ENCODE data around the gene OR5M11.

OR5M11 gene

GRCh38 chr11:56545531-56545930, 2.5 kb upstream of the OR5M11 start:
- H3K27ac ChIP-seq (ENCODE audit: low read depth, low read length, poor library complexity, severe bottlenecking), result no peak overlapping the region
- no peaks in the 10 kb centered on the region for H3K4me1 ChIP-seq (ENCODE audit: insufficient read depth, low read length, severe bottlenecking)
- H3K27me3 ChIP-seq (ENCODE audit: insufficient read depth, low read length), result no peaks in the 10 kb centered on the region
- no peak overlapping the region for H2AFZ ChIP-seq (ENCODE audit: low read length)
- no peaks in the 10 kb centered on the region for H3K79me2 ChIP-seq (ENCODE audit: insufficient read depth, low read length)
- H3F3A ChIP-seq (ENCODE audit: insufficient read depth, low read length), result no peaks in the 10 kb centered on the region
- no peak overlapping the region for H3K4me3 ChIP-seq (ENCODE audit: low read depth, low read length, poor library complexity, severe bottlenecking)
- no peak for TF ChIP-seq EZH2 (IDR thresholded peaks at IDR 0.05; ENCODE audit: borderline replicate concordance, low read length)
- TF ChIP-seq, protein P1, sequence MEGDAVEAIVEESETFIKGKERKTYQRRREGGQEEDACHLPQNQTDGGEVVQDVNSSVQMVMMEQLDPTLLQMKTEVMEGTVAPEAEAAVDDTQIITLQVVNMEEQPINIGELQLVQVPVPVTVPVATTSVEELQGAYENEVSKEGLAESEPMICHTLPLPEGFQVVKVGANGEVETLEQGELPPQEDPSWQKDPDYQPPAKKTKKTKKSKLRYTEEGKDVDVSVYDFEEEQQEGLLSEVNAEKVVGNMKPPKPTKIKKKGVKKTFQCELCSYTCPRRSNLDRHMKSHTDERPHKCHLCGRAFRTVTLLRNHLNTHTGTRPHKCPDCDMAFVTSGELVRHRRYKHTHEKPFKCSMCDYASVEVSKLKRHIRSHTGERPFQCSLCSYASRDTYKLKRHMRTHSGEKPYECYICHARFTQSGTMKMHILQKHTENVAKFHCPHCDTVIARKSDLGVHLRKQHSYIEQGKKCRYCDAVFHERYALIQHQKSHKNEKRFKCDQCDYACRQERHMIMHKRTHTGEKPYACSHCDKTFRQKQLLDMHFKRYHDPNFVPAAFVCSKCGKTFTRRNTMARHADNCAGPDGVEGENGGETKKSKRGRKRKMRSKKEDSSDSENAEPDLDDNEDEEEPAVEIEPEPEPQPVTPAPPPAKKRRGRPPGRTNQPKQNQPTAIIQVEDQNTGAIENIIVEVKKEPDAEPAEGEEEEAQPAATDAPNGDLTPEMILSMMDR (IDR thresholded peaks at IDR 0.05; ENCODE audit: low read length), result no peak
- H3K9me2 ChIP-seq (ENCODE audit: low read depth, low read length), result no peaks in the 10 kb centered on the region
- H3K36me3 ChIP-seq (ENCODE audit: insufficient read depth, low read length), result no peaks in the 10 kb centered on the region
- H3K9me3 ChIP-seq (ENCODE audit: low read length), result no peaks in the 10 kb centered on the region
- no peak overlapping the region for H3K9ac ChIP-seq (ENCODE audit: low read length)
- no peaks in the 10 kb centered on the region for H4K20me1 ChIP-seq (ENCODE audit: insufficient read depth, low read length)
- H3K4me2 ChIP-seq (ENCODE audit: low read length), result no peak overlapping the region

DNA sequence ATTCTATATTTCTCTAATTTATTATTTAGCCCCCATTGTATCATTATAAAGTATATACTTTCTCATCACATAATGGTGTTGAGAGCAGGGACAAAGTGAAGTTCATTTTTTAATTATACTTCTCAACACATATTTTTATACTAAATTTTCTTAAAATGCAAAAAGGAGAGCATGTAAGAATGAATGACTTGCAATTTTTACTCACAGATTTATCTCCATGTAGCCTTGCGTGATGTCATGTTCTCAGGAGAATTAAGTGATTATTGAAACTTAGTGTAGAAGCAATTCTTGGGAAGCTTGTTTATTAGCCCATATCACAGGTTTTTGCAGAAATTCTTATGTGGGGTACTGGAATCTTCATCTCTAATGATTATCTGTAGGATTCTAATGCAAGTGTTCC, 682 bp upstream of the OR5M11 start:
- H3K4me2 ChIP-seq (ENCODE audit: low read length), result no peak overlapping the region
- TF ChIP-seq EZH2 (IDR thresholded peaks at IDR 0.05; ENCODE audit: borderline replicate concordance, low read length), result no peak
- TF ChIP-seq, protein P1 (IDR thresholded peaks at IDR 0.05; ENCODE audit: low read length), result no peak
- no peak overlapping the region for H3K27ac ChIP-seq (ENCODE audit: low read depth, low read length, poor library complexity, severe bottlenecking)

GRCh38 chr11:56533054-56533740, 9.9 kb downstream of the OR5M11 start:
- H2AFZ ChIP-seq (ENCODE audit: low read length), result no peak overlapping the region
- H3K36me3 ChIP-seq (ENCODE audit: insufficient read depth, low read length), result no peaks in the 10 kb centered on the region
- no peak overlapping the region for H3K9ac ChIP-seq (ENCODE audit: low read length)
- no peak overlapping the region for H3K4me2 ChIP-seq (ENCODE audit: low read length)
- H3K4me1 ChIP-seq (ENCODE audit: insufficient read depth, low read length, severe bottlenecking), result no peaks in the 10 kb centered on the region
- no peaks in the 10 kb centered on the region for H3K9me2 ChIP-seq (ENCODE audit: low read depth, low read length)
- TF ChIP-seq EZH2 (IDR thresholded peaks at IDR 0.05; ENCODE audit: borderline replicate concordance, low read length), result no peak
- TF ChIP-seq, protein P1 (IDR thresholded peaks at IDR 0.05; ENCODE audit: low read length), result no peak
- no peaks in the 10 kb centered on the region for H3K9me3 ChIP-seq (ENCODE audit: low read length)
- no peaks in the 10 kb centered on the region for H3K27me3 ChIP-seq (ENCODE audit: insufficient read depth, low read length)
- no peaks in the 10 kb centered on the region for H3K79me2 ChIP-seq (ENCODE audit: insufficient read depth, low read length)
- H3K4me3 ChIP-seq (ENCODE audit: low read depth, low read length, poor library complexity, severe bottlenecking), result no peak overlapping the region
- no peak overlapping the region for H3K27ac ChIP-seq (ENCODE audit: low read depth, low read length, poor library complexity, severe bottlenecking)
- no peaks in the 10 kb centered on the region for H4K20me1 ChIP-seq (ENCODE audit: insufficient read depth, low read length)
- no peaks in the 10 kb centered on the region for H3F3A ChIP-seq (ENCODE audit: insufficient read depth, low read length)

More for the DNA sequence above, 682 bp upstream of the OR5M11 start:
- H3K4me1 ChIP-seq (ENCODE audit: insufficient read depth, low read length, severe bottlenecking), result no peaks in the 10 kb centered on the region
- H3K36me3 ChIP-seq (ENCODE audit: insufficient read depth, low read length), result no peaks in the 10 kb centered on the region
- no peak overlapping the region for H3K4me3 ChIP-seq (ENCODE audit: low read depth, low read length, poor library complexity, severe bottlenecking)
- H3K79me2 ChIP-seq (ENCODE audit: insufficient read depth, low read length), result no peaks in the 10 kb centered on the region
- H3K9me3 ChIP-seq (ENCODE audit: low read length), result no peaks in the 10 kb centered on the region
- H2AFZ ChIP-seq (ENCODE audit: low read length), result no peak overlapping the region
- H4K20me1 ChIP-seq (ENCODE audit: insufficient read depth, low read length), result no peaks in the 10 kb centered on the region
- no peaks in the 10 kb centered on the region for H3K9me2 ChIP-seq (ENCODE audit: low read depth, low read length)
- no peaks in the 10 kb centered on the region for H3F3A ChIP-seq (ENCODE audit: insufficient read depth, low read length)
- H3K9ac ChIP-seq (ENCODE audit: low read length), result no peak overlapping the region
- no peaks in the 10 kb centered on the region for H3K27me3 ChIP-seq (ENCODE audit: insufficient read depth, low read length)
